NAMALWA (cell line): ENCODE results near the gene SF1.

ENCODE experiments used
- DNase-seq: peaks from one replicate; pipeline ENCODE4 v3.0.0-alpha.2; 2015; ENCODE audit warnings: low spot score

The SF1 gene

DNA sequence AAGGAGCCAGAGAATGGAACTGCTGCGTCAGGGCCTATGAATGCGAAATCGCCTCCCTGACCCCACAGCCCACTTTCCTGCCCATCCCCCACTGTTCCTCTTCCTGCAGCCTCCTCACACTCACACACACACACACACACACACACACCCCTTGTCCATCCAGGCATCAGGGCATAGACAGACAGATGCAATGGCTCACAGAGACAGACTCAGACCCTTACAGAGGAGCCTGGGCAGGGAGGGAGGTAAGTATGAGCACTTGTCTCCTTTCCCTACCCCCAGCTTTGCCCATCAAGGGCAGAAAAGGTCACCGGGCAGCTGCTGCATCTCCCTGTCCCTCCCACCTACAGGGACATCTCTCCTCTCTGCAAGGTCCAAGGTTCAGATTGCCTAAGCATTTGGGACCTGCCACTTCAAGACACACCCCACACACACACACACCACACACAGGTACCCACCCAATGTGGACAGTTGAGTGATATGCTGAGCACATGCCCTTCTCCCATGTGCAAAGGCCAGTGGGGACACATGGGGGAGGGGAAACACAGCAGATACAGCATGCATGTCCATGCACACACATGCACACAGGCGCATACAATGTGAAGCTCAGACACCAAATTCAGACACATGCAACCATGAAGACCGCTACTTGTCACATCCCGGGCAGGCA is 53.3 kb downstream of the SF1 start:
- DNase-seq: no peak

DNA sequence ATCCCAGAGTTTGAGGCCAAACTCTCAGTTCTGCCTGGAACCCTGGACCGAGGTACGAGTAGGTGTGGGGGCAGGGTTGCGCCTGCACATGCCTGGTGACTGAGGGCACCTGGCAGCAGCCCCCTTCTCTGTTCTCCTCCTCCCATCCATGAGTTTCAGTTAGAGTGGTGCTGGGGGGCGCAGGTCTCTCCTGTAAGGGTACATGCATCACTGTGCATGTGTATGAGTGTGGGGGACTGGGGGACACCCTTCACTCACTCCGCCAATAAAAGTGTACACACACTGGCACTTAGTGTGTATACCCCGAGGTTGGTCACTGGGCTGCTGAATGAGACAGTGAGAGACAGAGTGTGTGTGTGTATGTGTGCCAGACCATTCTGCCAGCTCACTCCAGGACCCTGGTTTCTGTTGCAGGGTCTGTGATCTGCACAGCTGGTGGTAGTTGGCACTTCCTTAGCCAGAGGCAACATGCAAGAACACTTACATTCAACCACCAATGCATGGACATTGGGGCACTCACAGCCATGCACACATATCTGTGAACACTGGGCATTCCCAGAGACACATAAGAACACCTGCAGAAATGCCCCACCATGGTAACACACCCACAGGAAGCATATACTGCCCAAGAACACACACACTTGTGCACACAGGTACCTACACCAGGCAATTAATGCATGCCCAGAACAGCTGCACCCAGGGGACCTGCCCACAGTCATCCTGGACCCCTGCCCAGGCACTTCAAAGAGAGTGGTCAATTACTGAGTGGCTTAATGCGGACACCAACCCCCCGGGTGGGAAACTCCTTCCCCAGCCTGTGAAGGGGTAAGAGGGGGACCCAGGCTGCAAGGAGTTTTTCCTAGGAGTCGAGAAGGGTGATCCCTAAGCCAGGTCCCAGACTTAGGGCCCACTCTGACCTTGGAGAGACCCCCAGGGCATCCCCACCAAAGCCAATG is 54.2 kb downstream of the SF1 start:
- peak; percentile 34 for DNase-seq

DNA sequence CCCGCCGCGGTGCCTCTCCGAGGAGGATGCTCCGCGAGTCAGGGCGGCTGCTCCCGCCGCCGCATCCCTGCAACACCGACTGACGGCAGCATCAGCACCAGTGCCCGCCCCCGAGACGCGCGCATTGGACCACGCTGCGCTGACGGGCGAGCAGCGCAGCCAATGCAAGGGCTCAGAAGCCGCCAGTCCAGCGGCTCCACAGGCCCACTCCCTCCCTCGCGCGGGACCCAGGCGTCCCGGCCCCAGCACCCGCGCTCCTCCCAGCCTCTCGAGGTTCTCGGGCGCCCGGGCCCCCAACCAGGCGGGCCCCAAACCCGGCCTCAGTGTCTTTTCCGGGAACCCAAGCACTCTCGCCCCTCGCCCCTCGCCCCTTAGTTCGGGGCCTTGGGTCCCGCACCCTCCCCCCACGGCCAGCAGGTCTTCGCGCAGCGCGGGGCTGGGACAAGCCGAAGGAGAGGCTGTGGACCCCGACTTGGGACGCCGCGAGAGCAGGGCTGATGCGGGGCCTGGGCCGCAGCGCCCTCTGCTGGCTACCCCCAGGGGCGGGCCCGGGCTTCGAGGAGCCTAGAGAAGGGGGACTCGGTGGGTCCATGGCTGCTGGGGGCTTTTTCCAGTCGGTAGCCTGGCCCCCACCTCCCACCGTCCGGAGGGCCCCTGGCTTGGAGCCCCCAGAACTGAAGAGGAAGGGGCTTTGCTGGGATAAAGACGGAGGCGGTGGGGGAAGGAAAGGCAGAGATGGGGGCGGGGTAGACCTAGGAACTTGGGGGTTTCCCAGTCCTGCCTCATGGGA is 55.0 kb downstream of the SF1 start, which contains the start of gene NRXN2:
NRXN2 (minus strand) TSS at position 81 of the 790 bp plus-strand sequence. CDS start 9,498 bp downstream, outside the sequence.
- peak; percentile 88 for DNase-seq

DNA sequence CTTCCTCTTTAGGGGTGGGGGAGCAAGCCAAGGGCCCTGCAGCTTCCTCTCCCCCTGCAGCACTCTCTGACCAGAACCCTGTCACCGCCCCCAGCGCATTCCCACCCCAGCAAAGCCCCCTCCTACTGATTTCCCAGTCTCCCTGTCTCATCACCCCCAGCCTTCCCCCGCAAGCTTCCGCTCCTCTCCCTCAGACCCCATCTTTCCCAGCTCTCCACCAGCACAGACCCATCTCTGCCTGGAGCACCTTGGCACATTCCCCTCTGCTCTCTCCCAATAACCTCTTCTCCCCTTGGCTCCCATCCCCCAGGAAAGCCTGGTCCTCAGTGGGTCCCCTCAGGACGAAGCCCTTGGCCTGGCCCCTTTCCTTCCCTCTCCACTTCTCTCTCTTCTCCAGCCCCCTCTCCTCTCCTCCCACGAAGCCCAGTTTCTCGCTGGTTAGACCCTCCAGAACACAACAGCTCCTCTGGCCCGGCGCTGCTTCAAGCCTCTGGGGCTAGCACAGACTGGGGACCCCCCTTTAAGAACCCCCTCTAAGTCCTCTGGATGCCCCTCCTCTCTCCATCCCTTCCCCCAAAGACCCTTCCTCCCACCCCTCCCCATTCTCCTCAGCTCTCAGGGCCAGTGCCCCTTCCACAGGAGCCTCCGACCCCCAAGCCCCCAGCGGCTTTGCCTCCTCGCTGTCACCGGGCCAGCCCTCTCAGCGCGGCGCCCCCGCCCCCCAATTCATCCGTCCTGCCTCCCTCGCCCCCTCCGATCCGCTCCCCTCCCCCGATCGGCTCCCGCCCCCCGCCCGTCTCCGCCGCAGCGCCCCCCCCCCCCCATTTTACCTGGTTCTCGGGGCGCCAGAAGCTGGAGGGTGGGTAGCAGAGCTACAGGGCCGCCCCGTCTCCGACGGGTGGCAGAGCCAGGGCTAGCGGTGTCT is 55.9 kb downstream of the SF1 start:
- DNase-seq: no peak

DNA sequence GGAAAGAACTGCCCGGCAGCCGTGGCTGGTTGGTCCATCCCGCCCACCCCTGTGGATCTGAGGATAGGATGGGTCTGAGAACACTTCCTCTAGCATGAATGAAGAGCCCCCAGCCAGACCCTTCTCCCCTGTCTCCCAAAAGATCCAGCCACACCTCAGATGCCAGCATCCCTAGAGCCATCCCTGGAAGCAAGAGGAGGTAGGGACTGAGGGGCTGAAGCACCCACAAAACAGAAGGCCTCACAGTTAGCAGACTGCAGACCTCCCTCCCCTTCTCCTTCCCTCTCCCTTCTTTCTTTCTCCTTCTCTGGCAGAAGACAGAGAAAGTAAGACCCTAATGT is 57.0 kb downstream of the SF1 start:
- DNase-seq: no peak

DNA sequence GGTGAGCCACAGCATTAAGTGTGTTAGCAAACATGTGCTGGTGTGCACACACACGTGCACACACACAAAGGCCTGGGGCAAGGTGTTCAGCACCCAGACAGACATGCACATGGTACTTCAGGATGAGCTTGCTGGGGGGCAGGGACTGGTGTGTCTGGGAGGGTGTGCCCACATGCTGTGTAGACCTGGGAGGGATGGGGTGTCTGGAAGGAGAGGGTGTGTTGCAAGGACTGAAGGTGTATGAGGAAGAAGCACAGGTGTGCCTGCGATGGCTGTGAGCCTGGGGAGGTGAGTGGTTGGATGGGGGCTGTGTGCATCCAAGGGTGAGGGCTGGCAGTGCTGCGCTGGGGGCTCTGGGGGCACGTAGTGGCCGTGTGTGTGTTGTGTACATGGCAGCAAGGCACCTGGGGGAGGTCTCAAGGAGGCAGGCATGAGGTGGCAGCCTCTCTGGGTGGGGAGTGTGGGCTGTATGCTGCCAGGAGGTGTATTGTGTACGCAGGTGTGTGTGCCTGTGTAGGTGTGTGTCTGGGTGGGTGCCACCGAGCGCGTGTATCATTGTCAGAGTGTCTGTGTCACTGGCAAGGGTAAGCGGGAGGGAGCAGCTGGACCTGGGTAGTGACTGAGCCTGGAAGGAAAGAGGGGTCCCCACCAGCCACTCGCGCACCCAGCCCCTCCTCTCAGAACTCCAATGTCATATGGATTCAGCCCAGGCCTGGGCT is 57.5 kb downstream of the SF1 start:
- no peak for DNase-seq

DNA sequence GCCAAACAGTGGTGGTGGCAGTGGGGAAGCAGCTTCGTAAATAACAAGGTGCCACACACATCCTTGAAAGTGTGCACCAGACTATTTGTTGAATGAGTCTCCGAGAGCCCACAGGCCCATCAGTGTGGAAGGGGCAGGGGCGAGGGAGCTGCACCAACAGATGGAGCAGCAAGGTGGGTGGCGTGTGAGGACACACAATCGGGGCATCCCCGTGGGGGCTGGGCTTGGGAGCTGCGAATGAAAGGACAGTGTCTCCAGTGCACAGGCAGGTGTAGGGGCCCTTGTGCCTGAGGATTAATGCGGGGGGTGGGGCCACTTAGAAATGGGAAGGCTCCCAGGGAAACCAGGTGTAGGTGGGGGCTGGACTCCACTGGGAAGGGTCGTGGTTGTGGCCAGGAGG is 58.2 kb downstream of the SF1 start:
- no peak for DNase-seq

DNA sequence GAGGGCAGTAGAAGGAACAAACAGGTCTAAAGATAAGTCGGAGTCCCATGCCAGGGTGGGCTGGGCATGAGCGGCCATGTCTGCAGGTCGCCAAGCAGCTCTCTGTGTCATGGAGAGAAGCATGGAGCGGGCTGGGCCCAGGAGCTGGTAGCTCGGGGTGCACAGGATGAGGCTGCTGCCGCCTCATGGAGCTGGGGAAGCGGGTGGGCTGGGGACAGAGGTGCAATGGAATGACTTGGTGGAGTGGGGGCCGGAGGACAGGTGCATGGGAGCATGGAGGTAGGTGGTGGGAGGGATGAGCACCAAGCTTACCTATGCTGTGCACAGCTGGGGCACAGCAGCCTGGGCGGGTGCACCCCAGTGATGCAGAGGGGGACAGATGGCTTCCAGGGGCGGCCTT is 58.9 kb downstream of the SF1 start:
- no peak for DNase-seq

DNA sequence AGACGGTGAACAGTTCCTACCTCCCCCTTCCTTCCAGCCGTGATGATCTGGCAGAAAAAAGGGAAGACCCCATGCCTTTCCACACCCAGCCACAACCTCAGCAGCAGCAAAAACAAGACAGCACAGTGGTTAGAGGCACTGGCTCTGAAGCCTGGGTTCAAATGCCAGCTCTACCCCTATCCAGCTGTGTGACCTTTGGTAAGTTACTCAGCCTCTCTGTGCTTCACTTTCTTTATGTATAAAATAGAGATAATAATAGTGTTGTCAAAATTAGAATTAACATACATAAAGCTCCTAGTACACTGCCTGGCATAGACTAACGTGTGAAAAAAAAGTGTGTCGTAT is 59.6 kb downstream of the SF1 start:
- no peak for DNase-seq

DNA sequence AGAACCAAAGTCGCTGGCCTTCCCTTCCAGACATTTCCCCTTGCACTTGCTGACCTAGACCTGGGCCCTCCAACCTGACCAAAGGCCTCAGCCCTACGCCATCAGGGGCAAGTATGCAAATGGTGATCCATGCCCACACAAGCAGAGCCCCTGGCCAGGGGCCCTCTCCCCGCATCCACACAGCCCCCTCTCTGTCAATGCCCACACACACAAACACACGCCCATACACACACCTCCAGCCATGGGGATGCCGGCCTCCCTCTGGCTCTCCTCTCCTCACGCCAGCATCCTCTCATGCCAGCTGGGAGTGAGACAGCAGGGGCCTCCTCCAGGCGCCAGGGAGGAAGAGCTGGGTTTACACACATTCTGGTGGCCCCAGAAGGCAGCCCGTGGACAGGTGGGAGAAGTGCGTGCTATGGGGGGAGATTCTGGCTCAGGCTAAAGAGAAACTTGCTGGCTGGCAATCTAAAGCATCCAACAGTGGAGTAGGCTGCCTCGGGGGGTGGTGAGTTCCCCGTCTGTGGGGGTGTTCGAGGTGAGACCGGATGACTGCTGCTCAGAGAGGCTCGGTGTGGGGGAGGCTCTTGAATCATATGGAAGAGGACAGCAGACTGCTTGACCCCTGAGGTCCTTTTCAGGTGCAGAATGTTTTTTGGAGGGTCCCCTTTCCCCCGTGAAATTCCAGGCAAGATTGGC is 60.1 kb downstream of the SF1 start:
- DNase-seq: no peak

DNA sequence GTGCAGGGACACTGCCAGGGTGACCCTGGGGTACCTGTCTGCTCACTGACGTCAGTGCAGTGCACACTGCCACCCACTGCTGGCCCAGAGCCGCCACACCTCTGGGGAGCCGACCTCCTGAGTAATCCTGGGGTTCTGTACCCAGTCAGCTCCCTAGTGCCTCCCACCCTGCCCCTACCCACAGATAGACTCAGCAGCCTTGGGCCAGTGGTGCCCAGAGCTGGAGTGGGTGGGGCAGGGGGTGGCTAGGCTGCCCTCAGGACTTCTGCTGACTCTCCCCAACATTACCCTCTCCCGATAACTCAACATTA is 61.1 kb downstream of the SF1 start:
- DNase-seq: no peak

DNA sequence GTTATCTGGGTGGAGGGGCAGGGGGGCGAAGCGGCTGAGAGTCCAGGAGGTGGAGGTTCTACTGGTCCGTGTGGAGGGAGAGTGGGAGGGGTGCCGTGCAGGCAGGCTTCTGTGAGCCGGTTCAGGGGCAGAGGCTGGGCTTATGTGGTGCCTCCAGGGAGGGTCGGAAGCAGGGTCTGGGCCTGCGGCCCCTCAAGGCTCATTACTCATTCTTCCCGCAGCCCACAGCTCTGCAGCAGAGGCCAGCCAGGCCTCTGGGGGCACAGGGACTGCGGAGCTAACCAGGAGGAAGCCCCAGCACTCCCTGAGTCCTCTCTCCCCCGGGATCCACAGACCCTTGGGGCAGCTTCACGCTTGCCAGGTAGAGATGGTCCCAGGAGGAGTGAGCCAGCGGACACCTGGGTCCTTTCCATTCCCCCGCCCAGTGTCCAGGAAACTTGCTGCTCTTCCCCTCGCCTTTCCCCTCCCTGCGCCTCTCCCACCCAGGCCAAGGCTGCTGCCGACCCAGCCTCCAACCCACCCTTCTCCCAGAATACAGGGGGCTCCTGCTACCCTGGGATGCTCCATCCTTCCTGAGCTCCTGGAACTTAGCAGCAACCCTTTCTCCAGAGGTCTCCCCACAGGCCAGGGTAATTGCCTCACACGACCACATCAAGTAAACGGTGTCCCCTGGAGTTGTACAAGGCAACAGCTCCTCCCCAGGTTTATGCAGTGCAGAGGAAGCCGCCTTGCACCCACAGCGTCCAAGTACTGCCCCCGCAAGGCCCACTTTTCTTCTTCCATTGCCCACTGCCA is 61.7 kb downstream of the SF1 start:
- no peak for DNase-seq

DNA sequence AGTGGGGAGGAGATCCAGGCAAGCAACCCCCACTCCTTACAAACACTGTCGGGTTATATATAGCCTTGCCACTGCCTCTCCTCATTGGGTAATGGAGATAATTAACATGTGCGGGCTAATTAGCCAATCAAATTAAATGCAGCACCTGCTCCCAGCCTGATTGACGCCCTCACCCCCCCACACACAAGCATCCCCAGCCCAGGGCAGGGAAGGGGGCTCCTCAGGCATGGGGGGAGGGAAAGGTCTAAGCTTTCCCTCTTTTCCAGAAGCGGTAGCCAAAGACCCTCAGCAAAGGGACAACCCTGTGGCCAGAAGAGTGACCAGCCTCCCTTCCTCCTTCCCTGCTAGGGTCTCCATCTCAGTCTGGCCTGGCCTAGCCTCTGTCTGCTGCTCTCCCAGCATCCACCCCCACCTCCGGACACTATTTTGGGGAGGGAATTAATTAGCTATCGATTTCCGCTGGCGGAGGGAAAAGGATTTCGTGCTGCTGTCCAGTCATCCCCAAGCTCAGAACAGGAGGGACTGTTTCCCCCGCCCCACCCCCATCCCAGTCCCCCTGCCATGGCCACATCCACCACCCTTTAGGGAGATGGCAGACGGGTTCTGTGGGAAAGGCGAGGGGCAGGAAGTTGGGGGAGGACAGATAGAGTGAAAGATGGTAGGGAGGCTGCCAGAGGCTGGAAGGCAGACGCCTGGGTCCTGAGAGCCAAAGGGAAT is 62.4 kb downstream of the SF1 start:
- no peak for DNase-seq

DNA sequence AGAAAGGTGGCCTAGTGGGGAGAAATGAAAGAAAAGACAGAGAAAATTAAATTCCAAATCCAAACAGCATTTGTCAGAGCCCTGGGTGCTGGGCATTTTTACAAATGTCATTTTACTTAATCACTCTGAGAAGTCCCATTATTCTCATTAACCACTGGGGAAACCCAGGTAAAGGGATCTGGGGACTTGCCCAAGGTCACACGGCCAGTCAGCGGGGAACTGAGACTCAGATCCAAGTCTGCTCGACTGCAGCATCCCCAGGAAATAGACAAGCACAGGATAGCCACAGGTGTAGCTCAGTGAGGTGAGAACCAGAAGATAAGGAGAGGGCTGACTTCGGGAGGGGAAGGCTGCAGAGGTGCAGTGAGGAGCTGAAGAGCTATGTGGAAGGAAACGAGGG is 63.2 kb downstream of the SF1 start:
- no peak for DNase-seq

DNA sequence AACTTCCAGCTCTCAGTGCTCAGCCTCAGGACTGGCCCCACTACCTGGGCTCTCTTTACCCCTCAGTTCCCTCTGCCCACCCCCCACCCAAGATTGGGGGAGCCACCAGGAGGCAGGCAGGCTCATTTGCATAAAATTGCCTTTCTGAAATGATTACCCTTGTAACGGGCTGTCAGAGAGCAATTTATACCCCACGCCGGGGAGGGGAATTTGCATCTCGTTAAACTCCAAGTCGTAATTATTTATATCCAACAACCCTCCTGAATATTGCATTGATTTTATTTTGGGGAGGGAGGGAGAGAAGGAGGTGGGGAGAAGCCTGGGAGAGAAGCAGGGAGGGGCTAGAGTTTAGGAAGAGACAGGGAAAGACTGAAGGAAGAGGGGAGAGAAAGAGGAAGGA is 63.7 kb downstream of the SF1 start:
- DNase-seq: no peak
